ENCODE results near the gene SLC30A3.
"Not testable (repeated sequence)": the region's sequence is repeated elsewhere in the genome, so short reads cannot be mapped to it uniquely, and the experiment has no call there.

Gene SLC30A3, protein sequence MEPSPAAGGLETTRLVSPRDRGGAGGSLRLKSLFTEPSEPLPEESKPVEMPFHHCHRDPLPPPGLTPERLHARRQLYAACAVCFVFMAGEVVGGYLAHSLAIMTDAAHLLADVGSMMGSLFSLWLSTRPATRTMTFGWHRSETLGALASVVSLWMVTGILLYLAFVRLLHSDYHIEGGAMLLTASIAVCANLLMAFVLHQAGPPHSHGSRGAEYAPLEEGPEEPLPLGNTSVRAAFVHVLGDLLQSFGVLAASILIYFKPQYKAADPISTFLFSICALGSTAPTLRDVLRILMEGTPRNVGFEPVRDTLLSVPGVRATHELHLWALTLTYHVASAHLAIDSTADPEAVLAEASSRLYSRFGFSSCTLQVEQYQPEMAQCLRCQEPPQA

DNA sequence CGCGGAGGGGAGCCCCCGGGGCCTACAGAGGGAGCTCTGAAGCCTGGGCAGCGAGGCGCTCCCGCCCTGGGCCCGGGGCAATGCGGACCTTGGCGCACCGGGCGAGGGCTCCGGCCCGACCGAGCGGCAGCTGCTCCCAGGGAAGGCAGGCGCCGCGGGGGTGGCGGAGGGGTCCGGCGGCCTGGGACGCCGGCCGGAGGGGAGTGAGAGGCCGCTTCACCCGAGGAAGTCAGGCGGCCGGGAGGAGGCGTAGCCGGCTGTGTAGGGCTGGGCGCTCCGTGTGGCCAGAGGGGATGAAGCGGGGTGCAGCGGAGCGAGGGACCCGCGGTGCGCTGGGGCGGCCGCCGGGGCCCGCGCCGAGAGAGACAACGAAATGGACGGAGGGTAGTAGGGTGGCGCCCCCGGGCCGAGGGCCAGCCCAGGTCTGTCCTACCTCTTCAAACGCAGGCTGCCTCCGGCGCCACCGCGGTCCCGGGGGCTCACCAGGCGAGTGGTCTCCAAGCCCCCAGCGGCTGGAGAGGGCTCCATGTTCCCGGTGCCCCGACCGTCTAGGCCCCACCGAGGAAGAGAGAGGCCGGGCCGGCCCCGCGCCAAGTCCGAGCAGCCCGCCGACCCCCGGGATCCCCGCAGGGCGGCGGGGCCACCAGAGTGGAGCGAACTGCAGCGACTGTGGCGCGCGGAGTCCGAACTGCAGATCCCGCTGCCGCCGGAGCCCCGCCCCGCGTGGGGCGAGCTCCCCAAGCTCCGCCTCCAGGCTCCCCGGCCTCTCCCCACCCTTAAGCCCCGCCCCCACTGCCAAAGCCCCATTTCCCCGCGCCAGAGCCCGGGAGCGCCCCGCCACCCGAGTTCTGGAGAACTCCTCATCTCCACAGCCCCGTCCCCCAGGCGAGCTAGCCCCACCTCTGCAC, at the start of gene SLC30A3:
TSS of gene SLC30A3 (minus strand) at position 669 of the 908 bp plus-strand sequence. CDS start at position 528, 141 bp downstream.
- peak; percentile 85 for DNase-seq

DNA sequence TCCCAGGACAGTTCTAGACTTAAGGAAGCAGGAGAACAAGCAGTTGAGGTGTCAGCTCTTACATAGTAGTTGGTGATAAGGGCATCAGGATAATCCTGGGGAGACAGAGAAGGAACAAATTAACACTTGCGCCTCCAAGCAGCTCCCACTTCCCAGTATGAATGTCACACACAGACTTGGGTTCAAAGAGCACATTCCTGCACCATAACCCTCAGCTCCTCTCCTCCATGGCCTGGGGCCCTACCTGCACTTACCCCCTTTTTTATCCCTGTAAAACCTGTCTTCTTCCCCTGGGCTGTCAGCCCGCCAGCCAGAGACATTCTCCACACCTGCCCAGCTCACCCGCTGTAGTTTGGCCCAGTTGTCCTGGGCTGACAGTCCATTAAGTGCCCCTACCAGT, 49.3 kb upstream of the SLC30A3 start:
- no peak for DNase-seq

DNA sequence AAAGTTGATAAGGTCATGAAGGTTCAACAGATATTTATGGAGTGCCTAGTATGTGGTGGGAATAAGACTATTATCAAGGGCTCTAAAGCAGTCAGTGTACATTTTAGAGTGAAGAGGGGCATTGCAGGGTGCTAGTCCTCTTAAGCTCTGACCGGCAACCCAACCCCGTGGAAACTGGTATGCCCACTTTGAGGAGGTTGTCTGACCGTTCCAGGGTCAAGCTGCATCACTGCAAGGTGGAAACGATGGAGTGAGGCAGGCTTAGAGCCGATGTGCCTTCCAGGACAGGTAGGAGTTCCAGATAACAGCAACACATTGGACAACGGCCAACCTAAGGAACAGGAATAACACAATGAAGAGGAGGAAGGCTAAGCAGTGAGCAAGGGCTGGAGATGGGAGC, 46.8 kb upstream of the SLC30A3 start:
- DNase-seq = no peak

DNA sequence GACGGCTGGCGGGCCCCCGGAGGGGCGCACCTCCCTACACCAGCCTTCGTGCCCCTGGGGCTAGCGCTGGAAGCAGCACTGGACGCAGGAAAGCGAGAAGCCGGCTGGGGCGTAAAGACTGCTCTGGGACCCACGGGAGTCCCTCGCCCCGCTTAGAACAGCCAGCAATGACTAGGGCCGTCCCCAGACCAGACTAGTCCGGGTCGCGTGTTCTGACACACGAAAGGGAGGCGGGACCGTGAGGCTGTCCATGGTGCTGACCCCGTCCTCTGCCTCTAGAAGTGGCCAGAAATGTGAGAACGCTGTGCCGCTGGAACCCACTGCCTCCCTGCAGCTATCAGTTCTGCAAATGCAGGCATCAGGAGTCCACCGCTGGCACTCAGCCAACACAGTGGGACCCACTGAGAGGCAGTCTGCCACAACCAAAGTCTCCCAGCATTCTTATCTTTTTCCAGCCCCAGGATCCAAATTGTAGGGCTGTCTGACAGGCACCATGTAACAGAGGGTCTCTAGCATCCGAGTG, 45.6 kb upstream of the SLC30A3 start, which contains the start of gene UCN:
TSS of gene UCN (minus strand) at position 87 of the 523 bp plus-strand sequence. CDS start 550 bp downstream, outside the sequence.
- peak; percentile 36 for DNase-seq

DNA sequence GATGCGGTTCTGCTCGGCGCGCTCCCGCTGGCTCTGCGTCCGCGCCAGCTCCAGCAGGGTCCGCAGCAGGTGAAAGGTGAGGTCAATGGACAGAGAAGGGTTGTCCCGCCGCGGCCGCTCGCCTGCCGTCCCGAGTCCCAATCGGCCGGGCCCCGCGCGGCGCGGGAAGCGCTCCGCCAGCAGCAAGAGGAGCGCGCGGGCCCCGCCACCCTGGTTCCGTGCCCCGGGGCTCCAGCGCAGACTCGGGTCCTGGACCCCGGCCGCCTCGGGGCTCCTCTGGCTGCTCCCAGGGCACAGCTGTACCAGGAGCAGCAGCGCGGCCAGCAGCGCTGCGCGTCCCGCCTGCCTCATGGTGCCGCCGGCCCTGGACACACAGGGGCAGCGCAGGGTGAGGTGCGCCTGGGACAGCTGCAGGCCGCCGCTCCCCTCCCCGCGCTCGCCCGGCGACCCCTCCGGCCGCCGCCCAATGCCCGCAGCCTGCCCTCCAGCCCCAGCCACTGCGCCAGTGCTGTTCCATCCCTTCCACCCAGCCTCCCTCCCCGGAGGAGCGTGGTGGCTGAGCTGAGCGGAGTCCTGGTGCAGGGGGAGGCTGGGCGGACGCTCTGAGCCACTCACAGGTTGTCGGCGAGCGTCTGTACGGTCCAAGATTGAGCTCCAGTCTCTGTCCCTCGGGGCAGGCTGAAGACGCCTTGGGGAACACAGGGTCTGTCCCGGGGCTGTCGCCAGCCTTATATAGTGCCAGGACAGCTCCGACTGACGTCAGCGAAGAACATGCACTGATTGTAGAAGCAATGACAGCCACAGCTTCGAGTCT, 44.9 kb upstream of the SLC30A3 start:
- no peak for DNase-seq

DNA sequence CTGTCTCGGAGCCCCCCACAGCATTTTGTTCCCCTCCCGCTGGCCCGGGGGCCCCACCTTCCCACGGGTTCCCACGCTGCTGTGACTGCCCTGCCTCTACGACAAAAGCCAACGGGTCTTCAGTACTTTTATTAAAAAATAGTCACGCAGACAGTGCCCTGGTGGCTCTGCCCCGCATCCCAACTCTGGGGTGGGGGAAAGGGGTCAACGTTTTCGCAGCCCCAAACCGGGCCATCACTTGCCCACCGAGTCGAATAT, 44.4 kb upstream of the SLC30A3 start:
- DNase-seq = no peak

DNA sequence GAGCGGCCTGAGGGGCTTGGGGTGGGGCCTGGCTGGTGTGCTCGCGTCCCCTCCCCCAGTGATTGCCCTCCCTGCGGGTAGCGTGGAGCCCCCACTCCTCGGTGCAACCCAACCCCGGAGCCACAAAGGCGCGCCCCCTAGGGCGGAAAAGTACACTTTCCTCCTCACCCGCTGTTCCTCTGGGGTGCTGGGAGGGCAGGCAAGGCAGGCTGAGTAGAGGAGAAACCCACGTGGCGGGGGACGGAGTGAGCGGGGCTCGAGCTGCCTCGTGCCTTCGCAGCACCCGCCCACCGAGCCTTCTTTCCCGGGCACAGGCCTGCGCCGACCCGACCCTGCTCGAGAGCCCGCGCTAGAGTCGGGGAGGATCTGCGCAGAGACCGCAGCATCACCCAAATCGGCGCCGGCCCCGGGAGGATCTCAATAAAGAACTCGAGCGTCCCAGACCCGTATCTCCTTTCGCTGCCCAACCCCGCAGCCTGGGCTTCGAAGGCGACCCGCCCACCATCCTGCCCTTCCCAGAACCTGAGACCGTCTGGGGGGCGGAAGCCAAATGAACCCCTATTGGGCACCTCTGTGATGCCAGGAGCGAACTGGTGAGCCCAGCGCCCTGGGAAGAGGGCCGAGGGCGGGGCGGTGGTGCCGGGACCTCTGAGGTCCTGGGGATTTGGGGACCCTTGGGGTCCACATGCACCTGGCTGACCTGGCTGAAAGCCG, 43.9 kb upstream of the SLC30A3 start:
- peak; percentile 48 for DNase-seq

DNA sequence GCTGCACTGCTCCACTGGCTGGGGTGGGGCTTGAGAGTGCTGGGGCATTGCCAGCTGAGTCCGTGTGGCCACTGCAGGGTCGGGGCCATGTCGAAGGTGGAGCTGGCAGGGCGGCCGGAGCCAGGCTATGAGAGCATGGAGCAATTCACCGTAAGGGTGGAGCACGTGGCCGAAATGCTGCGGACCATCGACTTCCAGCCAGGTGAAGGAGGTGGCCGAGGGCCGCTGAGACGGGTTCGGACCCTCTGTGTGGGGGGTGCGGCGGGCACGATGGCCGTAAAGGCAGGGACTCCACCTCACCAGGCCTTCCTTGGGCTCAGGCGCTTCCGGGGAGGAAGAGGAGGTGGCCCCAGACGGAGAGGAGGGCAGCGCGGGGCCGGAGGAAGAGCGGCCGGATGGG, 43.3 kb upstream of the SLC30A3 start:
- DNase-seq = no peak

DNA sequence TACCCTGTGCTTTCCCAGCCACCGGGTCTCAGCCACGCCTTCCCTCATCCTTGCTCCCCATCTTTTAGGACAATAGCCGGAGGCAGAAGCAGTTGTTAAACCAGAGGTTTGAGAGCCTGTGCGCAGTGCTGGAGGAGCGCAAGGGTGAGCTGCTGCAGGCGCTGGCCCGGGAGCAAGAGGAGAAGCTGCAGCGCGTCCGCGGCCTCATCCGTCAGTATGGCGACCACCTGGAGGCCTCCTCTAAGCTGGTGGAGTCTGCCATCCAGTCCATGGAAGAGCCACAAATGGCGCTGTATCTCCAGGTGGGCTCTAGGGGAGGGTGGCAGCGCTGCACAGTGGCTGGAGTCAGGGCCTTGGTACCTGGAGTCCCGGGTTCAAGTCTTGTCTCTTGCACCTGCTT, 42.7 kb upstream of the SLC30A3 start:
- no peak for DNase-seq

DNA sequence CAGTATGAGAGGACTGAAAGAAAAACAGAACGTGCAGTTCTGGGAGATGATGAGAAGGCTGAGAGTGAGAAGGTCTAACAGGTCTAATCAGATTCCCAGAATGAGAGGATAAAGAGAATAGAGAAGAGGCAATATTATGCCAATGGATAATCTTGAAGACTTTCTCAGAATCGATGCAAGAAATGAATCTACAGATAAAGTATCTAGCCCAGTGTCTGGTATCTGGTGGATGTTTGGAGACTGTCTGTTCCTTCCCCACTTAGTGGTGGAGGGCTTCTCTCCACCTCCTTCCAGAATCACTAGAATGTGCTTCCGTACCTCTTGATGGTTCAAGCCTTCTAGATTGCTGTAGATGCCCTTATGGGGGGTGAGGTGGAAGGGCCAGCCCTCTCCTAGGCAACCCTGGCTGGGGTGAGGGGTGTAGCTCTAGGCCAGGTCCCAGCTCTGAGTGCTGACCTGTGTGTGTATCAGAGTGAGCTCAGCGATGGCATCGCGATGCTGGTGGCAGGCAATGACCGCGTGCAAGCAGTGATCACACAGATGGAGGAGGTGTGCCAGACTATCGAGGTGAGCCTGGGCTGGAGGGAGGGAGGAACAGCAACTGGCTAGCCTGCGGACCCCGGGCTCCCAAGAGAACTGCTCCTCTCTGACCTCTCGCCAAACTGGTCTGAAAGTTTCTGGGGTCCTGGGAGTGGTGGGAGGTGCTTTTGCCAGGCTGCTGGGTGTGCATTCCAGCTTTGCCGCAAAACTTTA, 41.8 kb upstream of the SLC30A3 start:
- no peak for DNase-seq

DNA sequence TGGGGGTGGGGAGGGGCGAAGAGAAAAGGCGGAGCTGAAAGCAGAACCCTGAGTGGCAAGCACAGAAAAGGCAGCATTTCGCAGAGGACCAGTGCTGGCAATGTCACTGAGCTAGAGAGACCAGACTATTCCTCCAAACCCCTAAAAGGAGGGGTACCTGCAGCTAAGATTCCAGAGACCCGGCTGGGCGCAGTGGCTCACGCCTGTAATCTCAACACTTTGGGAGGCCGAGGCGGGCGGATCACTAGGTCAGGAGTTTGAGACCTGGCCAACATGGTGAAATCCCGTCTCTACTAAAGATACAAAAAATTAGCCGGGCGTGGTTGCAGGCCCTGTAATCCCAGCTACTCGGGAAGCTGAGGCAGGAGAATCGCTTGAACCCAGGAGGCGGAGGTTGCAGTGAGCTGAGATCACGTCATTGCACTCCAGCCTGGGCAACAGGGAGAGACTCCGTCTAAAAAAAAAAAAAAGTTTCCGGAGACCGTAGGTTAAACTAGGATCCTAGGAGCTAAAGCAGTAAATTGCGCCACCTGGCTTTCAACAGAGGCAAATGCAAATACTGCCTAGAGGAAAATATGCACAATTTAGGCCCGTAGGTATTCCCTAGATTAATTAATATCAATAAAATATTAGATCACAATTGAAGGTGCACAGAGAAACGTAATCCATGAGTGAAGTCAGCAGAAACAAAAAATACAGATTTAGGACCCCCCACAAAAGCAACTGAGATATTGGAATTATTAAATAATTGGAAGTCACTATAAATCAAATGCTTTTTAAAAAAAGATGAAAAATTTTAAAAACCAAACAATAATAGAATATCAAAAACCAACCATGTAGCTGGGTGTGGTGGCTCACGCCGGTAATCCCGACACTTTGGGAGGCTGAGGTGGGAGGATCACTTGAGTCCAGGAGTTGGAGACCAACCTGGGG, 40.5 kb upstream of the SLC30A3 start:
- DNase-seq = peak; percentile 92

DNA sequence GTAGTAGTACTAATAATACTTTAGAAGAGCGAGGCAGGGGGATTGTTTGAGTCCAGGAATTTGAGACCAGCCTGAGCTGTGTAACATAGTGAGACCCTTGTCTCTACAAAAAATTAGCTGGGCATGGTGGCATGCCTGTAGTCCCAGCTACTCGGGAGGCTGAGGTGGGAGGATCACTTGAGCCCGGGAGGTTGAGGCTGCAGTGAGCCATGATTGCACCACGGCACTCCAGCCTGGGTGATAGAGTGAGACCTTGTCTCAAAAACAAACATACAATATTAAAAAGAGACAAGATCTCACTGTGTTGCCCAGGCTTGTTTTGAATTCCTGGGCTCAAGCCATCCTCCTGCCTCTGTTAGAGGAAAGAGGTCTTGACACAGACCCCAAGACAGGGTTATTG, 37.8 kb upstream of the SLC30A3 start:
- DNase-seq = not testable (repeated sequence)

DNA sequence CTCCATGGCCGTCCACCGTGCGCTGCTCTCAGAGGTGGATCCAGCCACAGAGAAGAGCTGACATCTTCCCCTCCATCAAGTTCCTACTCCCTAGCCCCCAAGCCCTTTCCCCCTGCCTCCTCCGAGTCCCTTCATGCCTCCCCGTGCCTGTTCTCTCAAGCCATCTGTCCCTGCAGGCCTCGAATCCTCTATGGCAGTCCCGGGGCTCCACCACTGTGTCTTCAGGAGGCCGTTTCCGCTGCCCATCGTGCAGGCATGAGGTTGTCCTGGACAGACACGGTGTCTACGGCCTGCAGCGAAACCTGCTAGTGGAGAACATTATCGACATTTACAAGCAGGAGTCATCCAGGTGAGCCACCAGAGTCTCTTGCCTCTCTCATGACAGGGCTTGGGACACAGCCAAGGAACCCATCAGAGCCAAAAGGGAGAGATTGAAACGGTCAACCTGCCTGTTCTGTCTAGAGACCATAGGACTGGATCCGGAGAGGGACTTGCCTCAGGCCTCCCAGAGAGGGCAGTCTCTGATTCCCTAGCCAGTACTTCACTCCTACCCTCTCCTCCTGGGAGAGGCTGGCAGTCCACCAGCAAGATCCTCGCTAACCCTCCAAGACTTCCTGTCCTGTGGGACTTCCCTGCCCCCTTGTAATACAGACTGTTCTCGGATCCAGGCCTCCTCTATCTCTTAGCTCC, 35.7 kb upstream of the SLC30A3 start:
- DNase-seq = no peak

DNA sequence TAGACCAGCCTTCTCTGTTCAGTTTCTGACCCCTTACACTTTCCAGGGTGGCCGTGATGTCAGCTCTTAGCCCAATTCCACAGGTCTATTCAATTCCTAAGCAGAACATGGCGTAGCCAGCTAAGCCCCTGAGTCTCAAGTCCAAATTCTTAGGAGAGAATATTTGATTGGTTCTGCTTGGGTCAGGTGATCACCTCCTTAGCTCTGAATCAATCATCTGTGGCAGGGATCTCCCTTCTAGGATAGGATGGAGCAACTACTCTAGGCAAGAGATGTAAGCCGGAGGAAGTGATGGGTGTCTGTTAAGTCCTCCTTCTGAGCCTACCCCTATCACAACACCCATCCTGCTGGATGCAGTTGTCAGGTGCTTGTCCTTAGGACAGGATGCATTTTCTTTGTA, 34.3 kb upstream of the SLC30A3 start:
- no peak for DNase-seq

DNA sequence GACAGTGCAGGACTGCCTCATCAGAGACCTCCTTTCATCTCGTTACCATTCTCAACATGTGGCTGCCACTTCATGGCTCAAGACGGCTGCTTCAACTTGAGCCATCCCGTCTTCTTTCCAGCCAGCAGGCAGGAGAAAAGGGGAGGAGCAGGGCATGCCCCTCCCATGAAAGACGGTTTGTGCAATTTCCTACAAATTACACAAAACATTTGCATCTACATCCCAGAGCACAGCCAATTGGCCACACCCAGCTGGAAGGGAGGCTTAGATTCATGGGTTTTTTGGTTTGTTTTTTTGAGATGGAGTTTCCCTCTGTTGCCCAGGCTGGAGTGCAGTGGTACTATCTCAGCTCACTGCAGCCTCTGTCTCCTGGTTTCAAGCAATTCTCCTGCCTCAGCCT, 33.6 kb upstream of the SLC30A3 start:
- DNase-seq = no peak

DNA sequence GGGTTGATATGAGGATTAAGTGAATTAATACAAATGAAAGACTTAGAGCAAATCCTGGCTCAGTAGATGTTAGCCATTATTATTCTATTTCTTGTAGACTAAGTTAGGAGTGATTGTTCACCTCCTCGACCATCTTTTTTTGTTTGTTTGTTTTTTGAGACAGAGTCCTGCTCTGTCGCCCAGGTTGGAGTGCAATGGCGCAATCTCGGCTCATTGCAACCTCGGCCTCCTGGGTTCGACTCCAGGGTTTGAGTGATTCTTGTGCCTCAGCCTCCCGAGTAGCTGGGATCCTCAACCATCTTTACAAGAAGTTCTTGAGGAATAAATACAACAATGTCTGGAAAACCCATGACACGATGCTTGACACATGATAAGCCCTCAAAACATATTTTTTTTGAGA, 32.1 kb upstream of the SLC30A3 start:
- no peak for DNase-seq

DNA sequence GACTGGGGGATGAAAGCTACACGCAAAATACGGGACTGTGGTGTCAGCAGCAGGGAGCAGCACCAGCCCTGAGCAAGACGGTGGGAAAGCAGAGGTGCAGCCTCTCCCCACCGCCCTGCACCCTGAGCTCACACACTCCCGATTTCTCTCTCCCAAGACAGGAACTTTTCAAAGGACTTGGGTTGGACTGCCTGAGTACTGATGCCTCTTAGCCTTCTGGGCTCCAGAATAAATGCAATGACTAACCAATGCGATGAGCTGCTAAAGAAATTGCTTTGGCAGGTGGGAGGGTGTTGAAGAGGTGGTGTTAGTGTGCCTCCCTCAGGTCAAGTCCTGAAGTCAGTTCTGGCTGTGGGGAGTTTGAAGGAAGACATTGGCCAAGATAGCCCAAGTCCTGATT, 29.0 kb upstream of the SLC30A3 start:
- peak; percentile 28 for DNase-seq

DNA sequence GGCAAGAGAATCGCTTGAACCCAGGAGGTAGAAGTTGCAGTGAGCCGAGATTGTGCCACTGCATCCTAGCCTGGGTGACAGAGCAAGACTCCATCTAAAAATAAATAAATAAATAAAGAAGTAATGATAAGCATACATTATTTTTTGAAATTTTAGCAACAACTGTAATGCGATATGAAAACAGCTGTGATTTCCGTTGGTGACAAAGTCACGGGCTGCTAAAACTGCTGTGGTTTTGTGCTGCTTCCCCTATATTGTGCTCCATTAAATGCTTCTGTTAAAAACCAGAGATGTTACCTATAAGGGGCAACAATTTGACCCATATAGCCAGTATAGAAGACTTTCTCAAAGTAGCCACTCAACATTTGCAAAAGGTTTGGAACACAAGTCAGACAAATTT, 27.7 kb upstream of the SLC30A3 start:
- peak; percentile 22 for DNase-seq

DNA sequence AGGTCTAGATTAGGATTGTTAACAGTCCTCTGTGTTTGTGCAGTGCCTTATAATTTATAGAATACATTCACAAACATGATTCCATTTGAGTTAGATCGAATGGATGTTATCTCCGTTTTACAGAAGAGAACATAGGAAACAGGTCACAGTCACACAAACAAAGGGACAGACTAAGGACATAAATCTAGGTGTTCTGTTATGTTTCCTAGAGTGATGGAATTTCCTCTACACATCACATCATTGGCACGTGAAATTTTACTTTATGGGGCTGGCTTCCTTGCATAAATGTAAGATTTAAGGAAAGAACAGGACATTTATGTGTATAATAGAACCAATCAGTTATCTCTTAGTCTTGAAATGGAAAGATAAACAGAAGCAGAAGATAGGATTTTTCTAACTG, 25.8 kb upstream of the SLC30A3 start:
- DNase-seq = no peak

DNA sequence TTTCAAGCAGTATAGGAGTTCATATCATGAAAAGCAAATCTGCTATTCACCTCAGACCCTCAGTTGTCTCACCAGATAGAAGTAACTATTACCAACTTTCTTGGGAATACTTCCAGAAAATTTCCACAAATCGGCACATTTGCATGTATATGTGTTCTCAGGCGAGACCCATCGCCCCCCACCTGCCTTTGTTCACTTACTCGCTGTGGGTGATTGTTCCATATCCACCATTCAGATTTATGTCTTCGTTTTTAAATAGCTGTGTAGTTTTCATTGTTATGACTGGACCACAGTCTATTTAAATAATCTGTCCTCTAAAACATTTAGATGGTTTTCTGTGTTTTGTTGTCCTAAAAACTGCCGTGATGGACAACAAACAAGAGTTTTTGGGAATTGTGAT, 22.6 kb upstream of the SLC30A3 start:
- DNase-seq = no peak
